ENCODE data around the gene SERTM2. TPM values are rescaled to one million over a fixed set of nuclear protein-coding genes. Genes with fewer than 3 reads are reported as not detected.

Gene SERTM2
- polyA plus RNA-seq, 1 donor (not counting 4 experiments of a cell fraction or from before 2014, with no cell fraction given): not detected

GRCh38 chrX:111519215-111519614 is 7.8 kb downstream of the SERTM2 start:
- H3K27me3 ChIP-seq (ENCODE audit: control insufficient read depth, extremely low read depth, insufficient read depth, low read length): no peaks in the 10 kb centered on the region
- FAIRE-seq: no peak
- H4K20me1 ChIP-seq (ENCODE audit: control insufficient read depth, extremely low read depth, insufficient read depth, low read length): no peaks in the 10 kb centered on the region
- dilution Hi-C loops (cut with MboI; ENCODE audit: extremely low pct_ligation_motif_present, low sequenced_read_pairs): no loop called here
- H2AFZ ChIP-seq (ENCODE audit: control insufficient read depth, low read length): no peak overlapping the region
- no peaks in the 10 kb centered on the region for H3K9me1 ChIP-seq (ENCODE audit: control insufficient read depth, extremely low read depth, insufficient read depth, low read length)
- no peaks in the 10 kb centered on the region for H3K4me1 ChIP-seq (ENCODE audit: control insufficient read depth, extremely low read depth, insufficient read depth, low read length)
- no peak for DNase-seq (ENCODE audit: low read depth, low spot score)
- no peak for TF ChIP-seq CTCF (optimal IDR thresholded peaks at IDR 0.05 in 1 of 3, IDR thresholded peaks at IDR 0.05 in 1 of 3, conservative IDR thresholded peaks at IDR 0.05 in 1 of 3; ENCODE audit: extremely low read depth in 1 of 3, insufficient read depth in 2 of 3, low read length in 3 of 3)
- no peaks in the 10 kb centered on the region for H3K79me2 ChIP-seq (ENCODE audit: control insufficient read depth, insufficient read depth, low read length)
- H3K9me3 ChIP-seq (ENCODE audit: control insufficient read depth, low read depth, low read length): no peaks in the 10 kb centered on the region
- H3K4me3 ChIP-seq (ENCODE audit: control insufficient read depth in 2 of 3, extremely low read depth in 1 of 3, insufficient read depth in 2 of 3, low read depth in 1 of 3, low read length in 3 of 3): no peak overlapping the region
- H3K36me3 ChIP-seq (ENCODE audit: control insufficient read depth in 2 of 2, extremely low read depth in 1 of 2, insufficient read depth in 2 of 2, low read length in 2 of 2): no peaks in the 10 kb centered on the region
- no peak overlapping the region for H3K4me2 ChIP-seq (ENCODE audit: control insufficient read depth, extremely low read depth, insufficient read depth, low read depth, low read length)
- H3K27ac ChIP-seq (ENCODE audit: control insufficient read depth, insufficient read depth, low read length): no peak overlapping the region
- H3K9ac ChIP-seq (ENCODE audit: control insufficient read depth, extremely low read depth, insufficient read depth, low read length): no peak overlapping the region

GRCh38 chrX:111520506-111520905 is 9.1 kb downstream of the SERTM2 start:
- H4K20me1 ChIP-seq (ENCODE audit: control insufficient read depth, extremely low read depth, insufficient read depth, low read length): no peaks in the 10 kb centered on the region
- no peak for FAIRE-seq

More at GRCh38 chrX:111520506-111520905, 9.1 kb downstream of the SERTM2 start:
- no peak for DNase-seq (ENCODE audit: low read depth, low spot score)
- H2AFZ ChIP-seq (ENCODE audit: control insufficient read depth, low read length): no peak overlapping the region
- no peaks in the 10 kb centered on the region for H3K9me3 ChIP-seq (ENCODE audit: control insufficient read depth, low read depth, low read length)
- TF ChIP-seq CTCF (optimal IDR thresholded peaks at IDR 0.05 in 1 of 3, IDR thresholded peaks at IDR 0.05 in 1 of 3, conservative IDR thresholded peaks at IDR 0.05 in 1 of 3; ENCODE audit: extremely low read depth in 1 of 3, insufficient read depth in 2 of 3, low read length in 3 of 3) (no peak), EZH2 (IDR thresholded peaks at IDR 0.05; ENCODE audit: low read length) (no peak)
- H3K27me3 ChIP-seq (ENCODE audit: control insufficient read depth, extremely low read depth, insufficient read depth, low read length): no peaks in the 10 kb centered on the region
- no peaks in the 10 kb centered on the region for H3K79me2 ChIP-seq (ENCODE audit: control insufficient read depth, insufficient read depth, low read length)
- dilution Hi-C loops (cut with MboI; ENCODE audit: extremely low pct_ligation_motif_present, low sequenced_read_pairs): no loop called here
- no peak overlapping the region for H3K4me3 ChIP-seq (ENCODE audit: control insufficient read depth in 2 of 3, extremely low read depth in 1 of 3, insufficient read depth in 2 of 3, low read depth in 1 of 3, low read length in 3 of 3)
- no peaks in the 10 kb centered on the region for H3K36me3 ChIP-seq (ENCODE audit: control insufficient read depth in 2 of 2, extremely low read depth in 1 of 2, insufficient read depth in 2 of 2, low read length in 2 of 2)
- H3K27ac ChIP-seq (ENCODE audit: control insufficient read depth, insufficient read depth, low read length): no peak overlapping the region
- H3K9ac ChIP-seq (ENCODE audit: control insufficient read depth, extremely low read depth, insufficient read depth, low read length): no peak overlapping the region
- H3K4me1 ChIP-seq (ENCODE audit: control insufficient read depth, extremely low read depth, insufficient read depth, low read length): no peaks in the 10 kb centered on the region
- H3K9me1 ChIP-seq (ENCODE audit: control insufficient read depth, extremely low read depth, insufficient read depth, low read length): no peaks in the 10 kb centered on the region
- H3K4me2 ChIP-seq (ENCODE audit: control insufficient read depth, extremely low read depth, insufficient read depth, low read depth, low read length): no peak overlapping the region
